GM19463 (cell line): ENCODE data around the gene CFAP54.
"Not testable (repeated sequence)": the region's sequence is repeated elsewhere in the genome, so short reads cannot be mapped to it uniquely, and the experiment has no call there.

ENCODE experiments used
- ATAC-seq: cut with Tn5 transposase; IDR thresholded peaks from one replicate; pipeline ENCODE4 v1.9.1; 2021; ENCODE audit warnings: mild to moderate bottlenecking, moderate library complexity; ENCODE audit not compliant: unreplicated experiment

Gene CFAP54, protein sequence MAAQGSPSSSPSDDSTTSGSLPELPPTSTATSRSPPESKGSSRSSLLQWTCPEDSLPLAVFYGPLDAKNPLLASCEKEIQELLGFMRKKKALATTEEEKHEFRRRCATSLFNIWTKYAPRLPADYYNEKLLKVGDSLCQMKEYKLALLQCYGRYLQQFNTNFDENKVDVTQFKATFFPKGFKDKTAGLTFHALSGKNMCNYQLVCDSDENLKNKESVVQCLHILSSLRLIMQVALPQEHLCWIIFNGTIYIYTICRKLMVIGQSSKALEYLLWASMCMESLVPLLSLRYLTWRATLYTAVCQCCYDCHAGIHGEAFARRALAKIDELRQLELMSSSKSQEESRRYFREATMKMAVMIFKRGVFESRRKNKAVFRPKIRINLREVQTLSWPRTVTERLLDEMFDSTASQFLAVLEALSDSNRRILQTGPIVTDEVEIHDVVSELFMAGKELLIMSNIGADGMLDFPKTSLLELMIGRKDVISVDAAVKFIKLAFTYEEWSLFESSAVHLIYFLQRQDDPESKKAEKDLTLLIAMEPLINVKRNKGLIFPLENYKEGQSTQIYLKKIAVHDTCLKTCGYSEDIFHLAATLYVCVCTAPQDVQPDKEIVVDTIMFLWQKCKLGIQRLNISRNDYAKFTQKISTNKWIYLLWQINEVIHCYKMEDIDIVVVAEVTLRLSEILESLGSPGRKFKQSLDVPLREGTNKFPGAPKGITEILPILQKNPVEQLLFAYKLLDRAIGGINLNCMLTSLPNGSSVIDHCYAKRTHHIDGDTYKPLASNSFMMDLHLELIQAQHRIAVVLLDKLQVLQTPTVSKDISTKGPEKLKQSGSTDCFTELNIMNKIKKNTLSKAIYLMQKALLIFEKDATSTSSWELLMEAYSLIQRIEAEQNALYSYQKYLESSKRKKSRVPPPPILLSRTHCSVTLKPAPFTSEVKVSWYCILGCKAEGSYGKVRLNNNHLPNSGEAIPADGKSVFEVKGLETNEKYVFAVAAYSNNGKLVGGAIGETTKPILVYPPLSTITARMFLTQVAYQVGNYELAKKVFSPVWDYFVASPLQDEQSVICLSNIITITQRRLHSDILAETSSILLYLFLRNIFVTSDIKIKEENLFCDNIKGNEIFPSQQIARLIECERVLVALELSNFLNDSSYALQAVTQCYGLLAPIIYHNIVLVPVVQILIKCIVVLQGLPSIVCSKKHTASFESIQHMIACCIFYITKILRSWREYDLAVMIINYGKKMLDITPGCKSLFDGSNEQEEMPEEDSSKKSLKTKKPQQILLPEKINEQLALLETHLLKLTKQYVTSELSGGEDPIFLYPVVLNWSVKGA (N-terminal part only)

DNA sequence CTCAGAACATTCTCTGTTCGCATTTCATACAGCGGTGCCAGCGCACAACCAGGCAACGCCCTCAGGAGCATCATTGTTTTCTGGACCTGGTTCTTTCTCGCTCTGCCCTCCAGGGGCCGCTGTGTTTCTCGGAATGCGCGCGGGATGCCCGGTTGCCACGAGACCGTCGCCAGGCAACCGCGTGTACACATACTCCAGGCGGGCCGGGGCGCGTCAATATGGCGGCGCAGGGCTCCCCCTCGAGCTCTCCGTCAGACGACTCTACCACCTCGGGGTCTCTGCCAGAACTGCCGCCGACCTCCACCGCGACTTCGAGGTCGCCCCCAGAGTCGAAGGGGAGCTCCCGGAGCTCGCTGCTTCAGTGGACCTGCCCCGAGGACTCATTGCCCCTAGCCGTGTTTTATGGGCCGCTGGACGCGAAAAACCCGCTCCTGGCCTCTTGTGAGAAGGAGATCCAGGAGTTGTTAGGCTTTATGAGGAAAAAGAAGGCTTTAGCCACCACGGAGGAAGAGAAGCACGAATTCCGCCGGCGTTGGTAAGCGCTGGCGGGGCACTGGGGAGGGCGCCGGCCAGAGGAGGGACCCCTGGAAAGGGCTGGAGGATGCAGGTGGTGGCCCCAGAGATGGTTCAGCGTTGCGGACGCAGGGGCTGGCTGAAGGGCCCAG, at the start of gene CFAP54:
CFAP54 (plus strand) TSS at position 186 of the 665 bp plus-strand sequence; CDS start at position 219, 33 bp downstream.
- ATAC-seq, result peak; percentile 96

DNA sequence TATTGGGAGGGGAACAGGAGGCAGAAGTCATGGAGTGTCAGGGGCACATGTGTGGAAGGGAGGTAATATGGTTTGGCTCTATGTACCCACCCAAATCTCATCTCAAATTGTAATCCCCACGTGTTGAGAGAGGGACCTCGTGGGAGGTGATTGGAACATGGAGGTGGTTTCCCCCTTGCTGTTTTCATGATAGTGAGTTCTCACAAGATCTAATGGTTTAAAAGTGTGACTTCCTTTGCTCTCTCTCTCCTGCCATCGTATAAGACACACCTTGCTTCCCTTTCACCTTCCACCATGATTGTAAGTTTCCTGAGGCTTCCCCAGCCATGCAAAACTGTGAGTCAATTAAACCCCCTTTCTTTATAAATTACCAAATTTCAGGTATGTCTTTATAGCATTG, 47.6 kb upstream of the CFAP54 start:
- no peak for ATAC-seq

DNA sequence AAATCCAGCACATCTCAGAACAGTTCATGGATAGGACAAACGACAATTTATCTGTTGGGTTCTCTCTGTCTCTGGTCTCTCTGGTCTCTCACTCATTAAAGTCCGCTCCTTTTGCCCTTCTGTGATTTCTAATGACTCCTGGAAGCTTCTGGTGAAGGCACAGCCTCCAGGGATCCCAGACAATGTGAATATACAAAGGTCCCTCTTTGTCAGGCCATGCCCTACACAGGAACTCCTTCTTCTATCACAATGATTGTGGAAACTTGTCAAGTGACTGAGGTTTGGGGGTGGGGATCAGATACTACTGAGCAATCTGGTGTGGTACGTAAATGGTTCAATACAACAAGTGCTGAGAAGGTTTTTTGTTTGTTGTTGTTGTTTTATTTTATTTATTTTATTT, 46.5 kb upstream of the CFAP54 start:
- no peak for ATAC-seq

DNA sequence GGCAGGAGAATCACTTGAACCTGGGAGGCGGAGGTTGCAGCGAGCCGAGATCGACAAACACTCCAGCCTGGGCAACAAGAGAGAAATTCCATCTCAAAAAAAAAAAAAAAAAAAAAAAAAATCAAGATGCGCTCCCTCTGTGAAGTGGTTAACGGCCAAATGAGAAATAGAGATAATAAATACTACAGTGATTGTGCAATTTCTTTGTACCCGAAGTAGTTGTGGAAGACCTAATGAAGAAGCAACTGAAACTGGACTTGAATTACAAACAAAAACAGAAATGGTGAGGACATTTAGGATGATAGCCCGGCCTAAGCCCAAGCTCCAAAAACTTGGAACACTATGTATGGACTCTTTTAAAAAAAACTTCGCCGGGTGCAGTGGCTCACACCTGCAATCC, 45.0 kb upstream of the CFAP54 start:
- no peak for ATAC-seq

DNA sequence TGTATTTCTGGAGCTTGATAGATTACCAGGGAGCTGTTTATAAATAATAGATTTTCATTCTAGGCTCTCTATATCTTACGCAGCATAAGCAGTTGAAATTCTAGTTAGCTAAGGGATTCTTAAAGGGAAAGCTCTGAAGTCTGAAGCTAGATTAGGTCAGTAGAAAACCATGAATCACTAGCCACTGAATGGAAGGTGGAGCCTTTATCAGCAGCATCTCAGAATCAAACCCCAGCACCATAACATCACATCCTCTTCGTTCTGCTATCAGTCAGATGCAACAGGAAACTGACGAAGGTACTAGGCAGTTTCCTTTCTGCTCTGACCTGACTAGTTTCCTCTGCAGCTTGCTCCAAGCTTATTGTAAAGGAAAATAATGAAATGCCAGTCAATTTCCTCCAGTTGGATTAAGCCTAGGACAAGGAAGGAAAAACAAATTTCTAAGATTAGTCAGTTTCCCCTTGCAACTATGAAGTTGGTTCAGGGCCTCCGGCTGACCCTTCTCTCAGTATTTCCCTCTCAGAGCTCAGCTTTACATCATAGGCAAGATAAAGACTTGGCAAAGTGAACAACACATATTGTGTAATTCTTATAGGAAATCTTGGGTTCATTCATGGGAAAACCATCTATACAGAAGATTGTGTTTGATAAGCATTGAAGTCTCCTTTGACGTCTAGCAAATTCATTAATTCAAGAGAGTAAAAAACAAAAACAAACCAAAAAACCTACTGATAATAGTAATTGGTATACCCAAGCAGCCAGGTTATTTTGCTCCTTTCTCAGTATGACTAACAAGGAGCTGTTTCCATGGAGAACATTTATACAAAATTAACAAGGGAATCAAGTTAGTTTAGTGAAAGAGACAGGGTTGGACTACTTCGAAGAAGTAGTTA, 43.4 kb upstream of the CFAP54 start:
- ATAC-seq, result peak; percentile 94

DNA sequence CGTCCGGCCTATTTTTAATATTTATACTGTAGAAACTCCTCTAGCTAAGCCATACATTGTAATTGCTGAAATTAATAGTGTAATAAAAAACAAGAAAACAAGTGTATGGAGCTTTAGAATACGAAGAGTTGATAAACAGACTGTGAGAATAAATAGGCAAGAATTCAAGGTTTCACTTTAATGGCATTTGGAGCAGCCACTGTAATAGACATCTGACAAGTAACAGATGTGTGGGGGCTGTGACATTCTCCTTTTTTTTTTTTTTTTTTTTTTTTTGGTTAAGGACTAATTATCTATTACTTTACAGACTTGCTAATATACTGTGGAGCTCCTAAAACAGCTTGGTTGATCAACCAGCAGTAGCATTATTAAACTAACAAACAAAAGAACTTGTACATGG, 42.1 kb upstream of the CFAP54 start:
- ATAC-seq, result no peak

DNA sequence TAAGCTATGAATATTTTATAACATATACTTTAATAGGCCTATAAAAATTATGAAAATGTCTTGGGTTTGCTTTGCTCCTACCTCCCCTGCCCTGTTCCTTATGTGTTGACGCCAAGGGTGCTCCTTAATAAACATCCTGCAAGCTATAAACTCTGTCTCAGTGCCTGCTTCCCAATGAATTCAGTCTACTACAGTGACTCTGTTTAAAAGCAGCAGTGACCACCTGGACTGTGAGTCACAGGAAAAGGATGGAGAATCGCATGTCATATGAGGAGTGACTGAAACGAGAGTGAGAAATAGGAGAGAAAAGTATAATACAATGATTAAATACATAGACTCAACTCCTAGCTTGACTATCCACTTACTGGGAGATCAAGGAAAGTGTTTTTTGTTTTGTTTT, 41.1 kb upstream of the CFAP54 start:
- ATAC-seq, result no peak

DNA sequence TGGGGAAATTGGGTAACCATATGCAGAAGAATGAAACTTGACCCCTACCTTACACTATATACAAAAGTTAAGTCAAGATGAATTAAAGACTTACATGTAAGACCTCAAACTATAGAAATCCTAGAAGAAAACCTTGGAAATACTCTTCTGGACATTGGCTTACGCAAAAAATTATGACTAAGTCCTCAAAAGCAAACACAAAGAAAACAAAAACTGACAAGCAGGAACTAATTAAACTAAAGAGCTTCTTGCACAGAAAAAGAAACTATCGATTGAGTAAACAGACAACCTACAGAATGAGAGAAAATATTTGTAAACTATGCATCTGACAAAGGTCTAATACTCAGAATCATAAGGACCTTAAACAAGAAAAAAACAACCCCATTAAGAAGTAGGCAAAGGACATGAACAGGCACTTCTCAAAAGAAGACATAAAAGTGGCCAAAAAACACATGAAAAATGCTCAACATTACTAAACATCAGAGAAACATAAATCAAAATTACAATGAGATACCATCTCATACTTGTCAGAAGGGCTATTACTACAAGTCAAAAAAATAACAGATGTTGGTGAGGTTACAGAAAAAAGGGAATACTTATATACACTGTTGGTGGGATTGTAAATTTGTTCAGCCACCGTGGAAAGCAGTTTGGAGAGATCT, 37.0 kb upstream of the CFAP54 start:
- no peak for ATAC-seq

DNA sequence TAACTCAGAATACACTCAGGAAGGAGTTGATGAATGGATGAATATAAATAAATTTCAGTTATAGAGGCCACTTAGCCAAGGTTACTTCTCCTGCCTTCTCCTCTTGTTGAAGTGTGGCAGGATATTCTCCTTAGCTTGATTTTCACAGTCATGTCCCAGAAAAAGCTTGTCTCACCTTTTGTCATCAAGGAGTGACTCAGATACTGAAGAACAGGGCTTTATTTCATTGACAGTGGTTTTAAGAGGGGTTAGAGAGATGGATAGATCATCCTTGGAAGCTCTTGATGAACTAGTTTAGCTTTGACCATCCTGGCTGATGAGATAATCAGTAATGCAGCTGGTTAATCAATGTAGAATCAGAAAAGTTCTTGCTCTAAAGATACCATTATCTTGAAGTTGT, 35.0 kb upstream of the CFAP54 start:
- no peak for ATAC-seq

DNA sequence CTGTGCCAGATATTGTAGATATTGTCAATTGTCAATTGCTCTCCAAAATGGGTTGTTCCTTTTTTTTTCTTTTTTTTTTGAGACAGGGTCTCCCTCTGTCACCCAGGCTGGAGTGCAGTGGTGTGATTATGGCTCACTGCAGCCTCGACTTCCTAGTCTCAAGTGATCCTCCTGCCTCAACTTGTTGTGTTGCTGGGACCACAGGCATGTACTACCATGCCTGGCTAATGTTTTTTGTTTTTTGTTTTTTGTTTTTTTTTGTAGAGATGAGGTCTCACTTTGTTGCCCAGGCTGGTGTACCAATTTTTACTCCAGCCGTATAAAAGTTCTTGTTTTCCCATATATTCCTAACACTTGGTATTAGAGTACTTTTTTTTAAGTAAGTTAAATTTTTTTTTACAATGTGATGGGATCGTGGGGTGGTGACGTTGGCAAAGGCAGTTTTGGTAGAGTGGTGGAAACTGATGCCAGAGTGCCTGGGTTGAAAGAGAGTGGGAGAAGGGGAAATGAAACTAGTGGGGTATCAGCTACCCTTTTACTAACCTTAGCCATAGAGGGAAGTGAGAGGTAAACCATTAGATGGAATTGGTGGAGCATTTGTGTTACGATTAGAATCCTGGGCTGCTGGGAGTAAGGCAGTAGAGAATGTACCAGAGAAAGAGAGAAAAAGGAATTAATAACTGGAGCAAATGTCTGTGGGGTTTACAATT, 33.0 kb upstream of the CFAP54 start:
- peak; percentile 86 for ATAC-seq

DNA sequence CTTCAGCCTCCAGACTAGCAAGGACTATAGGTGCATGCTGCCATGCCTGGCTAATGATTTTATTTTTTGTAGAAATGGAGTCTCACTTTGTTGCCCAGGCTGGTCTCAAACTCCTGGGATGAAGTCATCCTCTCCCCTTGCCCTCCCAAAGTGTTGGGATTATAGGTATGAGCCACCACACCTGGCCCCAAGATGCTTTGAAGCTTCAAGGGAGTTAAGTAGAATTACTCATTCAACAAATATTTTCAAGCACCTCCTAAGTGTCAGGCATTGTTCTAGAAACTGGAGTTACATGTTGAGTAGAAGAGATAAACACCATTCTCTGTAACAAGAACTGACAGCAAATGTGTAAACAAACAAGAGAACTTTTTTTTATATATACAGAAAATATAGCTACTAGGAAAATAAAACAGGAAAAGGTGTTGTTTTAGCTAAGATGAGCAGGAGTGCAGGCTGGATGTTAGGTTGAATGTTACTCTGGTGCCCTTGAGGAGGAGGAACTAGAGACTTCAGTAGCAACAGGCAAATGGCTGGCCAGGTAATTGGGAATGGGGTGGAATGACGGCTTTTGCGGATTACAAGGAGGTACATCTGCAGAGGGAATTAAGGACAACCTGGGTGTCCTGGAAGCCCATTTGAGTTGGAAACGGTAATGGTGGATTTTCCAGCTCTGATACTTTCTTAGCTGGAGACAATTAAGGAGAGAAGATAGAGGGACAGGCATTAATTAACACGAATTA, 32.0 kb upstream of the CFAP54 start:
- ATAC-seq, result no peak

DNA sequence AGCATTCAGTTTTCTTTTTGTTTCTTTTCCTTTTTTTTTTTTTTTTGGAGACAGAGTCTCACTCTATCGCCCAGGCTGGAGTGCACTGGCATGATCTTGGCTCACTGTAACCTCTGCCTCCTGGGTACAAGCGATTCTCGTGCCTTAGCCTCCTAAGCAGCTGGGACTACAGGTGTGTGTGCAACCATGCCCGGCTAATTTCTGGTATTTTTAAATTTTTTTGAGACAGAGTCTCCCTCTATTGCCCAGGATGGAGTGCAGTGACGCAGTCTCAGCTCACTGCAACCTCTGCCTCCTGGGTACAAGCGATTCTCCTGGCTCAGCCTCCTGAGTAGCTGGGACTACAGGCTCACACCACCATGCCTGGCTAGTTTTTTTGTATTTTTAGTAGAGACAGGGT, 30.1 kb upstream of the CFAP54 start:
- ATAC-seq, result not testable (repeated sequence)

DNA sequence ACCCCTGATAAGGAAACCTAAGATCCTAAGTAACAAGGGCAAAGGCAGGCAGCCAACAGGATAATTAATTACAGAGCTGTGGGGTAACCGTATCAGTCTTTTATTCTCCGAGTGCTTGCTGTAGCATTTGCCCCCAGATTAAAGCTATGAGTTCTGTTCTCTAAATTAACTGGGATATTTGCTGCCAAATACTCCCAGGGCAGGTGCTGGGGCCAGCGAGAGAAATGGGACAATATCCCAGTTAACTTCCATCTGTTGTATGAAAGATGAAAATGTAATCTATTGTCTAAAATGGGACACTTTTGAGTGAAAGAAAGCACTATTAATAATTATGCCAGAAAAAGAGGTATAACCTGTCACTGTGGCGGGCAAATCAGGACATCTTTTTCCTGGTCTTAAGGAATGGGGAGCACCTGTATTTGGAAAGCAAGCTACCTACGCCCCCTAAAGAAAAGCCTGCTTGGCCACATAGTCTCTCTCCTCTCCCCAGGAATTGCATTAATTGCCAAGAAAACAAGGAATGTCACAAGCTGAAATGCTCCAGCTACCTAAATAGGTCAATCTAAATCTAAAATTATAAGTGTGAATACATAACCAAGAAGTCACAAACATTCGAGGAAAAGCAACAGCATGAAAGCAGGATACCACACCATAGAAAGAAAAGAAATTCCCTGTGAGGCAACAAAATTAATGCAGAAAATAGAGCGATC, 26.7 kb upstream of the CFAP54 start:
- no peak for ATAC-seq

DNA sequence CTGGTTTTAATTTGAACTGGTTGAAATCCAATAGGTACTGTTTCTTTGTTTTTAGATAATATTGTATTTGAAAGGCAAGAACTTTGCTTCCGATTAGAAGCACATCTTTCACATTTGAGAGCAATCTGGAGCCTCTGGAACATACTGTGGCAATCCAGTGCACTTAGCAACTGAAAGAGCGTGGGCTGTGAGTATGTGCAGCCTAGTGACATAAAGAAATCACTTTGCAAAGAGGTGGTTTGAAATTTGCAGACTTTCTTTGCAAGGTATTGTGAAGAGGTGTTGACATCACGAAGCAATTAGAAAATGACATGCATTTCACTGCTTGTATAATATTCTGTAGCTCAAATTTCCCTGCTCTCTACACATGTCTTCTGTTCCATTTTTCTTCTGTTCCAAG, 23.5 kb upstream of the CFAP54 start:
- ATAC-seq, result no peak

DNA sequence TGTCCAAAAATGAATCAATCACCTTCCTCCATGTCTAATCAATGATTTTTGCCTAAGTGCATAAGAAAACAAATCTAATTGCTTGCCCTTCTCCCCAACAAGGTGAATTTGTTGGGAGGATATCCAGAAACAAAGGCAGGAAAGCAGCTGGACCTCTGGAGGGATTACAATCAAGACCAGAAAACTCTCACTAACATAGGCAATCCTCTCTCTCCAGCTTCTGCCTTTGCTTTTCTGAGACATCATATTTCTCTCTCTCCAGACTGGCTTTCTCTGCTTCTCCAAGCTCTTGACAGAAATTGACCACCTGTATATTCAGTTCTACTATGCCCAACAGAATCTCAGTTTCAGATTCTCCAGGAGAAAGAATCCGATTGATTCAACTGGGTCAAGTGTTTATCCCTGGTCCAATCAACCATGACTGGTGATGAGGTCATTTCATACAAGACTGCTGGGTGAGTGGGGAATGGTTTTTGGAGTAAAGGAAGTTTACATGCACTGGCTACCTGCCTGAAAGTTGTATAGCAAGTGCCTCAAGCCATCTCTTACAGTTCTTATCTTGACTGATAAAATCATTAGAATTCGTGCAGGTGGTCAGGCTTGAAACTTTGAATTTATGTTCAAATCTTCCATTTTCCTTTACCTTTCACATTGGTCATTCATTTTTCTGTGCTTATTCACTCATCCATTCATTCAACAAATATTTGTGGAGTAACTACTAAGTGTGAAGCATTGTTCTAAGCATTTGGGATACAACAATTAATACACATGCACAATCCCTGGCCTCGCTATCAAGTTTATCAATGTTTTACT, 22.2 kb upstream of the CFAP54 start:
- ATAC-seq, result no peak

DNA sequence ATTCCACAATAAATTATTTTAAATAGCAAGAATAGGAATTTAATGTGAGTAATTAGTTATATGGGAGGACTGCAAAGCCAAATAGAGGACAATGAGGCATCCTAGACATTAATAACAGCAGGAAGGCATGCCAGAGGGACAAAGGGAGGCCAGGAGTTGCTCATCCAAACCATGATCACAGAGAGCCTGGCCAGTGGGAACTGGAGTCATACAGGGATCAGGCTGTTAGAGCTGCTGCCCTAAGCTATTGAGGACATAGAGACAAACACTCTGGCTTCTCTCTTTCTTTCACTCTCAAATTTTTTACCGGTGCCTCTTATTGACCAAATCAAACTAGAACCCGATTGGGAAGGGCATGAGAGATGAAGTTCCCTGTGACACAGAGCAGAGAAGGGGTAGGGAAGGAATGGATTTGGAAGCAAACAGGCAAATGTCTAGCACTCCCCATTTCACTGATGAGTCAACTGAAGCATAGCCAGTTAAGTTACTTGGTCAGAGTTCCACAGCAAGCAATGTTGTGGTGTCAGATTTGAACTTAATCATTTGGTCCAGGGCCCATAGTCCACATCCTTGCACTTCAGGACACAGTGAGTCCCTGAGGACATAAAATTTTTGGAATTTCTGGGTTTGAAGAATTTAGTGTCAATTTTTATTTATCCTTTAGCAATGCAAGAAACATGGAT, 17.9 kb upstream of the CFAP54 start:
- ATAC-seq, result no peak
